K562 (cell line): Measurements from ENCODE around the gene RASSF3. TPM values are rescaled to one million over a fixed set of nuclear protein-coding genes. Genes with fewer than 3 reads are reported as not detected.

Experiments used
- ATAC-seq: fragments of 200-7000 bp; cut with Tn5 transposase; 3 replicates; pipeline ENCODE4 v1.9.1; 2020; ENCODE audit warnings: moderate library complexity
- BruUV-seq: library from RNA; stranded (reverse); fragments of 400-500 nt; replicated peaks from 2 replicates; lab custom pipeline; 2021; lab: Mats Ljungman, UMichigan
- CTCF ChIA-PET: fragments of 300-600 bp; formaldehyde crosslinking; extraction: SDS; loops from one replicate; lab custom pipeline; 2021; ENCODE audit warnings: low intra/inter-chr PET ratio; lab: Yijun Ruan, JAX
- POLR2A ChIA-PET: fragments of 300-600, 350-650 bp; sonication (Branson Sonifier 250); formaldehyde crosslinking; extraction: SDS; loops from one replicate; lab custom pipeline; 2021; ENCODE audit warnings: antibody characterized with exemption, inconsistent platforms; lab: Yijun Ruan, JAX
- DNase-seq, 4 experiments: peaks; one replicate each; pipeline versions ENCODE4 v3.0.0 to v3.0.0-alpha.2; 2011 to 2018; ENCODE audit warnings: low spot score in 3 of 4, mixed read lengths in 3 of 4; ENCODE audit errors: extremely low read depth in 1 of 4
- FAIRE-seq: peaks from 2 replicates; lab custom pipeline; 2011; peaks lifted over from hg19 to GRCh38; lab: Jason Lieb, UNC
- H2AFZ ChIP-seq: 2 replicates; pipeline ENCODE4 v1.6.0; 2011; ENCODE audit warnings: low read depth, low read length, control low read depth, inconsistent platforms
- H3K27ac ChIP-seq: fragments of 200-600 bp; 3 replicates; pipeline ENCODE4 v1.8.0; 2011; ENCODE audit warnings: low read depth, mild to moderate bottlenecking, control low read depth, inconsistent platforms, low read length, moderate library complexity, mixed read lengths; ENCODE audit errors: extremely low read depth
- H3K27me3 ChIP-seq, 2 experiments: fragments of 300-600 bp in 1 of 2; 2 replicates in 1 of 2; 3 replicates in 1 of 2; pipeline versions ENCODE4 v1.6.0 to v1.8.0; 2011; ENCODE audit warnings: inconsistent platforms in 2 of 2, low read length in 2 of 2, mild to moderate bottlenecking in 1 of 2, mixed read lengths in 1 of 2, moderate library complexity in 1 of 2; ENCODE audit not compliant: control insufficient read depth in 2 of 2, insufficient read depth in 2 of 2
- H3K36me3 ChIP-seq: fragments of 300-600 bp; 3 replicates; pipeline ENCODE4 v1.8.0; 2011; ENCODE audit warnings: mild to moderate bottlenecking, low read length, inconsistent platforms; ENCODE audit not compliant: control insufficient read depth, insufficient read depth
- H3K4me1 ChIP-seq, 2 experiments: fragments of 200-600 bp in 1 of 2; replicated peaks in 1 of 2; 2 replicates in 1 of 2; 3 replicates in 1 of 2; pipeline versions ENCODE4 v1.5.1 to v1.8.0; 2011; ENCODE audit warnings: inconsistent platforms in 2 of 2, low read length in 2 of 2, mild to moderate bottlenecking in 1 of 2, mixed read lengths in 1 of 2, moderate library complexity in 1 of 2; ENCODE audit not compliant: control insufficient read depth in 2 of 2, insufficient read depth in 2 of 2
- H3K4me2 ChIP-seq: 2 replicates; pipeline ENCODE4 v1.6.1; 2011; ENCODE audit warnings: low read length, control low read depth, inconsistent platforms, mixed read lengths; ENCODE audit not compliant: insufficient read depth
- H3K4me3 ChIP-seq: fragments of 200-600 bp; sonication (generic), shearing (Covaris generic); 2 replicates; pipeline ENCODE4 v1.5.1; 2016; ENCODE audit warnings: control low read depth, inconsistent platforms
- H3K79me2 ChIP-seq: fragments of 200-600 bp; 3 replicates; pipeline ENCODE4 v1.8.0; 2011; ENCODE audit warnings: low read length, inconsistent platforms; ENCODE audit not compliant: control insufficient read depth, insufficient read depth
- H3K9ac ChIP-seq, 2 experiments: 2 replicates each; pipeline versions ENCODE4 v1.6.0 to v1.6.1; 2011; ENCODE audit warnings: low read depth in 2 of 2, low read length in 2 of 2, control low read depth in 1 of 2, inconsistent platforms in 1 of 2, mild to moderate bottlenecking in 1 of 2, mixed read lengths in 1 of 2; ENCODE audit not compliant: insufficient read depth in 1 of 2
- H3K9me1 ChIP-seq: one replicate; pipeline ENCODE4 v1.6.0; 2011; ENCODE audit warnings: inconsistent platforms, mild to moderate bottlenecking, low read length, moderate library complexity; ENCODE audit not compliant: control insufficient read depth, insufficient read depth
- H3K9me3 ChIP-seq: replicated peaks from 2 replicates; pipeline ENCODE4 v1.5.1; 2011; ENCODE audit warnings: low read depth, low read length, inconsistent platforms; ENCODE audit not compliant: control insufficient read depth, insufficient read depth
- H4K20me1 ChIP-seq: replicated peaks from 2 replicates; pipeline ENCODE4 v1.6.1; 2011; ENCODE audit warnings: low read length, inconsistent platforms, mixed read lengths; ENCODE audit not compliant: control insufficient read depth, insufficient read depth
- JUND ChIP-seq, 2 experiments: IDR thresholded peaks; 2 replicates in 1 of 2; 3 replicates in 1 of 2; pipeline ENCODE4 v1.6.1; 2011; ENCODE audit warnings: borderline replicate concordance in 2 of 2, low read depth in 2 of 2, low read length in 2 of 2, improper control_type of control experiment in 1 of 2, missing biosample characterization in 1 of 2, missing genetic modification characterization in 1 of 2, missing genetic modification reagents in 1 of 2
- MEF2A ChIP-seq: IDR thresholded peaks from 2 replicates; pipeline ENCODE4 v1.6.1; 2011; ENCODE audit warnings: low read depth, mild to moderate bottlenecking, low read length, moderate library complexity; ENCODE audit not compliant: control insufficient read depth
- RERE ChIP-seq: sonication (generic); formaldehyde crosslinking; IDR thresholded peaks from 2 replicates; pipeline ENCODE4 v1.8.0; 2023; ENCODE audit warnings: missing genetic modification reagents, mild to moderate bottlenecking, borderline replicate concordance
- ZNF24 ChIP-seq: fragments of 450-650 bp; IDR thresholded peaks from 2 replicates; pipeline ENCODE4 v1.6.1; 2016
- ZNF347 ChIP-seq: fragments of 450-650 bp; formaldehyde crosslinking; IDR thresholded peaks from 2 replicates; pipeline ENCODE4 v1.4.0; 2020; ENCODE audit warnings: low read depth, mild to moderate bottlenecking, moderate library complexity
- ZNF41 ChIP-seq: fragments of 250-450 bp; sonication (Bioruptor Pico); conservative IDR thresholded peaks from 2 replicates; pipeline ENCODE4 v1.4.0; 2020; ENCODE audit warnings: mild to moderate bottlenecking
- WGBS: fragments of 100-300 bp; shearing (Covaris generic); methylation state at CpG from one replicate; pipeline ENCODE4 v1.1.6; 2016; ENCODE audit warnings: low coverage, mixed read lengths; ENCODE audit not compliant: insufficient coverage; ENCODE audit errors: missing lambda C conversion rate; 5-methylcytosine and 5-hydroxymethylcytosine counted together
- in situ Hi-C: fragments of 300-500 bp; cut with MboI; formaldehyde crosslinking; loops from 4 replicates; pipeline ENCODE4 v1.15.0; 2018; ENCODE audit warnings: inconsistent platforms, mixed read lengths
- intact Hi-C: fragments of 100-400 bp; cut with micrococcal nuclease; formaldehyde crosslinking; loops from 2 replicates; pipeline ENCODE4 v1.14.2; 2022
- polyA plus RNA-seq, 8 experiments: library from polyadenylated mRNA; depleted of rRNA in 4 of 8; stranded (reverse) in 5 of 8; unstranded in 3 of 8; fragments of >200 nt; fragmentation: Nextera tagmentation in 2 of 8; fragmentation: Illumina TruSeq in 1 of 8; extraction: Ambion mirVana in 2 of 8; extraction: Trizol in 1 of 8; gene quantifications; 2 replicates each; pipeline versions ENCODE4 v1.2.1 to v1.2.3, GENCODE V29; 2011 to 2014; ENCODE audit warnings: inconsistent platforms in 1 of 8, missing spikeins in 1 of 8
- total RNA-seq, 7 experiments: library from RNA; depleted of rRNA in 6 of 7; stranded (reverse); fragments of >200 nt in 6 of 7; fragmentation: Illumina TruSeq in 2 of 7; extraction: Trizol in 2 of 7; gene quantifications; 2 replicates each; pipeline versions ENCODE4 v1.2.1 to v1.2.3, GENCODE V29; 2011 to 2021; ENCODE audit warnings: low replicate concordance in 1 of 7
- TF ChIP-seq, protein P1 (sequence below): fragments of 450-650 bp; IDR thresholded peaks from 2 replicates; pipeline ENCODE4 v1.6.1; 2016; ENCODE audit warnings: low read depth

Gene RASSF3
- total and polyA plus RNA-seq, 9 of the 15 experiments (the other 6 are each of a cell fraction or from before 2014, with no cell fraction given) = 3.7 to 39.2 (median 20.2) TPM

DNA sequence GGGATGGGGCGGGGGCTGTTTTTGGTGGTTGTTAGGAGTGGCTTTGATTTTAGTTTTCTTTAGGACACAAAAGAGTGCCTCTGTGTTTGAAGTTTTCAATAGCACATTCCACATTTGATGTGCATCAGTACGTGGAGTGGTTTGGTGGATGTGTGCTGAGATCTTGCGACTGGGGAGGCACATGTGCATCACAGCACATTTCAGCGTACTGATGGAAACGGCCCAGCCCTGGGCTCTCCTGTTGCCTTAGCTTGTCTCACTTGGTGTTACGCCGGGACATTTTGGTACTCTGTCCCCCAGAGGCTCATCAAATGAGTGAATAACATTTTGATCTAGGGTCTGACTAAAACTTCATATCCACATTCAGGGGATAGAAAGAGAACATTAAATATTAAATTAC lies 78.4 kb downstream of the RASSF3 start:
- in situ Hi-C loops = no loop called here
- DNase-seq (no peak), FAIRE-seq (no peak), ATAC-seq (no peak)
- no peaks in the 10 kb centered on the region for H4K20me1 ChIP-seq
- peaks cover 61% of the 10 kb centered on the region for H3K36me3 ChIP-seq
- no peaks in the 10 kb centered on the region for H3K27me3 ChIP-seq
- H3K4me2 ChIP-seq = no peak overlapping the region
- H3K9me3 ChIP-seq = no peaks in the 10 kb centered on the region
- H2AFZ ChIP-seq = no peak overlapping the region
- H3K4me3 ChIP-seq = no peak overlapping the region
- no peak overlapping the region for H3K27ac ChIP-seq
- H3K79me2 ChIP-seq = 0 out of 3 replicates have a peak, but pooled peaks cover 4% of the 10 kb centered on the region
- WGBS = 95% methylated on average over 7 of the region's 7 CpGs
- no peaks in the 10 kb centered on the region for H3K9me1 ChIP-seq
- CTCF ChIA-PET = no interaction called here
- no TSS peak for BruUV-seq
- POLR2A ChIA-PET = interaction anchor here (1.3 kb wide), 1 partner anchor 27 kb away, joined by 3 read pairs; no protein-coding TSS in a partner anchor
- H3K4me1 ChIP-seq = peaks cover 3 to 5% of the 10 kb centered on the region in 2 experiments; a peak in 2 of 5 replicates
- intact Hi-C loops = no loop called here
- no peak overlapping the region for H3K9ac ChIP-seq
- TF ChIP-seq ZNF41 (CRISPR knock-in tag) = no peak
- TF ChIP-seq ZNF24 = no peak
- no peak for TF ChIP-seq JUND (IDR thresholded peaks at IDR 0.05; ENCODE audit: borderline replicate concordance, low read depth, low read length)
- TF ChIP-seq JUND (tag; IDR thresholded peaks at IDR 0.05; ENCODE audit: borderline replicate concordance, low read depth, low read length) = no peak
- no peak for TF ChIP-seq ZNF347 (CRISPR knock-in tag)
- TF ChIP-seq RERE (CRISPR knock-in tag) = no peak
- TF ChIP-seq MEF2A = no peak
- TF ChIP-seq, protein P1, sequence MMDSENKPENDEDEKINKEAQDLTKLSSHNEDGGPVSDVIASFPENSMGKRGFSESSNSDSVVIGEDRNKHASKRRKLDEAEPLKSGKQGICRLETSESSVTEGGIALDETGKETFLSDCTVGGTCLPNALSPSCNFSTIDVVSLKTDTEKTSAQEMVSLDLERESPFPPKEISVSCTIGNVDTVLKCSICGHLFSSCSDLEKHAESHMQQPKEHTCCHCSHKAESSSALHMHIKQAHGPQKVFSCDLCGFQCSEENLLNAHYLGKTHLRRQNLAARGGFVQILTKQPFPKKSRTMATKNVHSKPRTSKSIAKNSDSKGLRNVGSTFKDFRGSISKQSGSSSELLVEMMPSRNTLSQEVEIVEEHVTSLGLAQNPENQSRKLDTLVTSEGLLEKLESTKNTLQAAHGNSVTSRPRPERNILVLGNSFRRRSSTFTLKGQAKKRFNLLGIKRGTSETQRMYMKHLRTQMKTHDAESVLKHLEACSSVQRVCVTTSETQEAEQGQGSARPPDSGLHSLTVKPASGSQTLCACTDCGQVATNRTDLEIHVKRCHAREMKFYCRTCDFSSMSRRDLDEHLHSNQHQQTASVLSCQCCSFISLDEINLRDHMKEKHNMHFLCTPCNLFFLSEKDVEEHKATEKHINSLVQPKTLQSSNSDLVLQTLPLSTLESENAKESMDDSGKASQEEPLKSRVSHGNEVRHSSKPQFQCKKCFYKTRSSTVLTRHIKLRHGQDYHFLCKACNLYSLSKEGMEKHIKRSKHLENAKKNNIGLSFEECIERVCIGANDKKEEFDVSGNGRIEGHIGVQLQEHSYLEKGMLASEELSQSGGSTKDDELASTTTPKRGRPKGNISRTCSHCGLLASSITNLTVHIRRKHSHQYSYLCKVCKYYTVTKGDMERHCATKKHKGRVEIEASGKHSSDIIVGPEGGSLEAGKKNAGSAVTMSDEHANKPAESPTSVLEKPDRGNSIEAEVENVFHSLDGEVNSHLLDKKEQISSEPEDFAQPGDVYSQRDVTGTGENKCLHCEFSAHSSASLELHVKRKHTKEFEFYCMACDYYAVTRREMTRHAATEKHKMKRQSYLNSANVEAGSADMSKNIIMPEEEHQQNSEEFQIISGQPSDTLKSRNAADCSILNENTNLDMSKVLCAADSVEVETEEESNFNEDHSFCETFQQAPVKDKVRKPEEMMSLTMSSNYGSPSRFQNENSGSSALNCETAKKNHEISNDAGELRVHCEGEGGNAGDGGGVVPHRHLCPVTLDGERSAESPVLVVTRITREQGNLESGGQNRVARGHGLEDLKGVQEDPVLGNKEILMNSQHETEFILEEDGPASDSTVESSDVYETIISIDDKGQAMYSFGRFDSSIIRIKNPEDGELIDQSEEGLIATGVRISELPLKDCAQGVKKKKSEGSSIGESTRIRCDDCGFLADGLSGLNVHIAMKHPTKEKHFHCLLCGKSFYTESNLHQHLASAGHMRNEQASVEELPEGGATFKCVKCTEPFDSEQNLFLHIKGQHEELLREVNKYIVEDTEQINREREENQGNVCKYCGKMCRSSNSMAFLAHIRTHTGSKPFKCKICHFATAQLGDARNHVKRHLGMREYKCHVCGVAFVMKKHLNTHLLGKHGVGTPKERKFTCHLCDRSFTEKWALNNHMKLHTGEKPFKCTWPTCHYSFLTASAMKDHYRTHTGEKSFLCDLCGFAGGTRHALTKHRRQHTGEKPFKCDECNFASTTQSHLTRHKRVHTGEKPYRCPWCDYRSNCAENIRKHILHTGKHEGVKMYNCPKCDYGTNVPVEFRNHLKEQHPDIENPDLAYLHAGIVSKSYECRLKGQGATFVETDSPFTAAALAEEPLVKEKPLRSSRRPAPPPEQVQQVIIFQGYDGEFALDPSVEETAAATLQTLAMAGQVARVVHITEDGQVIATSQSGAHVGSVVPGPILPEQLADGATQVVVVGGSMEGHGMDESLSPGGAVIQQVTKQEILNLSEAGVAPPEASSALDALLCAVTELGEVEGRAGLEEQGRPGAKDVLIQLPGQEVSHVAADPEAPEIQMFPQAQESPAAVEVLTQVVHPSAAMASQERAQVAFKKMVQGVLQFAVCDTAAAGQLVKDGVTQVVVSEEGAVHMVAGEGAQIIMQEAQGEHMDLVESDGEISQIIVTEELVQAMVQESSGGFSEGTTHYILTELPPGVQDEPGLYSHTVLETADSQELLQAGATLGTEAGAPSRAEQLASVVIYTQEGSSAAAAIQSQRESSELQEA = no peak
